Activated B cell treated with CpG ODN at 0.5 μM for 24 hours (primary cell): Measurements from ENCODE around the gene CTCFL. TPM values are rescaled to one million over a fixed set of nuclear protein-coding genes. Genes with fewer than 3 reads are reported as not detected.

Experiments used
- ATAC-seq: fragments of 200-7000 bp; cut with Tn5 transposase; one replicate; pipeline ENCODE4 v1.10.0; 2021; ENCODE audit warnings: low read depth, mild to moderate bottlenecking, moderate library complexity
- CTCF ChIA-PET: fragments of 350-600 bp; sonication (Branson Sonifier 250); formaldehyde crosslinking; loops from one replicate; lab custom pipeline; 2021; ENCODE audit warnings: antibody characterized with exemption; lab: Charles Lee
- POLR2A ChIA-PET: fragments of 350-600 bp; sonication (Branson Sonifier 250); formaldehyde crosslinking; loops from one replicate; lab custom pipeline; 2021; ENCODE audit warnings: antibody characterized with exemption; lab: Charles Lee
- DNase-seq: peaks from one replicate; pipeline ENCODE4 v3.0.0; 2022
- H3K27ac Mint-ChIP-seq: one replicate; pipeline ENCODE4 v1.8.0; 2020; ENCODE audit warnings: mixed read lengths
- H3K27me3 Mint-ChIP-seq: one replicate; pipeline ENCODE4 v1.8.0; 2021; ENCODE audit warnings: mixed read lengths
- H3K36me3 Mint-ChIP-seq: one replicate; pipeline ENCODE4 v1.8.0; 2021; ENCODE audit warnings: low read depth, mixed read lengths
- H3K4me1 Mint-ChIP-seq: one replicate; pipeline ENCODE4 v1.8.0; 2021; ENCODE audit warnings: mixed read lengths
- H3K4me3 Mint-ChIP-seq: one replicate; pipeline ENCODE4 v1.8.0; 2020; ENCODE audit warnings: mild to moderate bottlenecking, mixed read lengths
- H3K9me3 Mint-ChIP-seq: one replicate; pipeline ENCODE4 v1.8.0; 2020; ENCODE audit warnings: mixed read lengths
- CTCF ChIP-seq: fragments of 200-600 bp; IDR thresholded peaks from one replicate; pipeline ENCODE4 v1.8.0; 2022; ENCODE audit warnings: antibody characterized with exemption, mild to moderate bottlenecking
- intact Hi-C: fragments of 100-400 bp; cut with micrococcal nuclease; formaldehyde crosslinking; loops from one replicate; pipeline ENCODE4 v1.15.1; 2024
- total RNA-seq: library from RNA; stranded (reverse); gene quantifications from 2 replicates; pipeline ENCODE4 v1.2.3, GENCODE V29; 2022

CTCFL gene
- total RNA-seq, 1 donor from 2014 or later, result not detected

- no peak for ATAC-seq
- TF ChIP-seq CTCF, result no peak
Observed at GRCh38 chr20:57545927-57546662, 21.2 kb upstream of the CTCFL start.

GRCh38 chr20:57544838-57545564, 20.1 kb upstream of the CTCFL start:
- POLR2A ChIA-PET, result no interaction called here
- TF ChIP-seq CTCF, result no peak
- DNase-seq, result no peak
- Mint-ChIP-seq H3K9me3 (no peaks in the 10 kb centered on the region), H3K4me1 (no peaks in the 10 kb centered on the region), H3K27ac (no peak overlapping the region), H3K27me3 (peaks cover 18% of the 10 kb centered on the region), H3K4me3 (no peak overlapping the region), H3K36me3 (no peaks in the 10 kb centered on the region)
- intact Hi-C loops, result no loop called here
- ATAC-seq, result no peak
- CTCF ChIA-PET, result no interaction called here

More at GRCh38 chr20:57545927-57546662, 21.2 kb upstream of the CTCFL start:
- Mint-ChIP-seq H3K27me3 (peaks cover 10% of the 10 kb centered on the region), H3K4me1 (no peaks in the 10 kb centered on the region), H3K4me3 (no peak overlapping the region), H3K36me3 (no peaks in the 10 kb centered on the region), H3K27ac (no peak overlapping the region), H3K9me3 (no peaks in the 10 kb centered on the region)
- intact Hi-C loops, result no loop called here
- ChIA-PET CTCF (no interaction called here), POLR2A (no interaction called here)
- DNase-seq, result no peak

GRCh38 chr20:57543754-57544153, 18.8 kb upstream of the CTCFL start:
- intact Hi-C loops, result no loop called here
- CTCF ChIA-PET, result no interaction called here

GRCh38 chr20:57540890-57541580, 16.1 kb upstream of the CTCFL start:
- POLR2A ChIA-PET, result no interaction called here
- TF ChIP-seq CTCF, result no peak
- no peaks in the 10 kb centered on the region for H3K36me3 Mint-ChIP-seq
- H3K4me1 Mint-ChIP-seq, result no peaks in the 10 kb centered on the region
- no peak overlapping the region for H3K27ac Mint-ChIP-seq
- H3K4me3 Mint-ChIP-seq, result no peak overlapping the region
- H3K27me3 Mint-ChIP-seq, result peaks cover 32% of the 10 kb centered on the region
- DNase-seq (no peak), ATAC-seq (no peak)
- intact Hi-C loops, result no loop called here
- CTCF ChIA-PET, result no interaction called here
- H3K9me3 Mint-ChIP-seq, result peaks cover 4% of the 10 kb centered on the region

More at GRCh38 chr20:57543754-57544153, 18.8 kb upstream of the CTCFL start:
- TF ChIP-seq CTCF, result no peak
- DNase-seq (no peak), ATAC-seq (no peak)
- peaks cover 4% of the 10 kb centered on the region for H3K9me3 Mint-ChIP-seq
- H3K4me3 Mint-ChIP-seq, result no peak overlapping the region
- H3K27me3 Mint-ChIP-seq, result peaks cover 25% of the 10 kb centered on the region
- POLR2A ChIA-PET, result no interaction called here
- H3K36me3 Mint-ChIP-seq, result no peaks in the 10 kb centered on the region
- H3K27ac Mint-ChIP-seq, result no peak overlapping the region
- H3K4me1 Mint-ChIP-seq, result no peaks in the 10 kb centered on the region

- ATAC-seq (no peak), DNase-seq (no peak)
- Mint-ChIP-seq H3K4me3 (no peak overlapping the region), H3K9me3 (peaks cover 4% of the 10 kb centered on the region), H3K27ac (no peak overlapping the region), H3K36me3 (no peaks in the 10 kb centered on the region), H3K4me1 (no peaks in the 10 kb centered on the region), H3K27me3 (peaks cover 37% of the 10 kb centered on the region)
- no peak for TF ChIP-seq CTCF
- CTCF ChIA-PET, result no interaction called here
- POLR2A ChIA-PET, result no interaction called here
- intact Hi-C loops, result no loop called here
Observed at GRCh38 chr20:57539889-57540288, 14.9 kb upstream of the CTCFL start.
